Stimulated activated CD8-positive, alpha-beta memory T cell treated with anti-CD3 and anti-CD28 coated beads, Interleukin-2, amount 100 ng/mL, for 1 hour (primary cell): ENCODE results near the gene DLG2.
"Not testable (repeated sequence)": the region's sequence is repeated elsewhere in the genome, so short reads cannot be mapped to it uniquely, and the experiment has no call there.

Source experiments
- DNase-seq, 2 donors: peaks; one replicate each; pipeline ENCODE4 v3.0.0-alpha.2; 2020; ENCODE audit warnings: low read depth in 2 of 2

DLG2 gene

DNA sequence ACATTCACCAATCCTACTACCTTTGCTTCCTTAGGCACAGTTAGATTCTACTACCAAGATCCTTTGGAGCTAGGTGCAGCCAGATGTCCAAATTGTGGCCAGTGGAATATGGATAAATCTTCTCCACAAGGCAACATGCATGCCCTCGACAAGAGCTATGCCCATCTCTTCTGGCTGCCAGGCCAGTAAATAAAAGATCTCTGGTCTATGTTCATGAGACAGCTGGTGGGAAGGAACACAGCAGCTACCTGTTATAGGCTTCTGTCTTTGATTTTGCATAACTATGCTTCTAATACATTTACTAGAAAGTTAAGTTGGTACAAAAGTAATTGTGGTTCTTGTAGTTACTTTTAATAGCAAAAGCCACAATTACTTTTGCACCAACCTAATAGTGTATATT lies 182.7 kb downstream of the DLG2 start:
- no peak for DNase-seq

- DNase-seq, result no peak
Measured at GRCh38 chr11:85440273-85440672, 186.9 kb downstream of the DLG2 start.

DNA sequence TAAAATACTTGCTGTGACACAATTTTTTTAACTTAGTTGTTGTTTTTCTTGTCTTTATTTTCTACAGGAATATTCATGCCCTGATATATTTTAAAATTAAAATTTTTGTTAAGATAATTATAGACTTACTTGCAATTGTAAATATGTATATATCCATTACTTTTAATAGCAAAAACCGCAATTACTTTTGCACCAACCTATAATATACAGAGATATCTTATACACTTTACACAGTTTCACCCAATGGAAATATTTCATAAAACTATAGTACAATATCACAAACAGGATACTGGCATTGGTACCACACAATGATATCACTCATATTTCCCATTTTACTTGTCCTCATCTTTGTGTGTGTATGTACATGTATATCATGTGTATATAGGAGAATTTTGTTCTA lies 188.8 kb downstream of the DLG2 start:
- DNase-seq, result no peak

DNA sequence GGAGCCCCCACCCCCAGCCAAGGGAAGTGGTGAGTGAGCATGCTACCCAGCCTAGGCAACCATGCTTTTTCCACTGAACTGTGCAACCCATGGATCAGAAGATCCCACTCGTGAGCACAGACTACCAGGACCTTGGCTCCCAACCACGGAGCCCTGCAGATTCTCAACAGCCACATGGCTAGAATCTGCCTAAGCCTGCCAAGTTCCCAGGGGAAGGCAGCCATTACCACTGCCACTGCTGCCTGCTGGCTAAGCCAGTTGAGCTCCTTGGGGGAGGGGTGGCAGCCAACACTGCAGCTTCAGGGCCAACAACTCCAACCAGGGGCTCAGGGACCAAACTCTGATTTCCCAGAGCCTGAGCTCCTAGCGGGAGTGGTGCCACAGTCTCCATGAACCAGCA lies 195.8 kb downstream of the DLG2 start:
- no peak for DNase-seq

GRCh38 chr11:85423794-85424193 lies 203.3 kb downstream of the DLG2 start:
- no peak for DNase-seq

DNA sequence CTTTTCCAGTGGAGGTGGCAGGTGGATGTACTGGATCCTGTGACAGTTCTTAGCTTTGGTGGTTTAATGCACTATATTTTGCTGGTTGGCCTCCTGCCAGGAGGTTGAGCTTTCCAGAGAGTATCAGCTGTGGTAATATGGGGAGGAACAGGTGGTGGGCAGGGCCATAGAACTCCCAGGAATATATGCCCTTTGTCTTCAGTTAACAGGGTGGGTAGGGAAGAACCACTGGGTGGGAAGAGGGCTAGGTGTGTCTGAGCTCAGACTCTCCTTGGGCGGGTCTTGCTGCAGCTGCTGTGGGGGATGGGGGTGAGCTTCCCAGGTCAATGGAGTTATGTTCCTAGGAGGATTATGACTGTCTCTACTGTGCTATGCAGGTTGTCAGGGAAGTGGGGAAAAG lies 203.8 kb downstream of the DLG2 start:
- DNase-seq, result no peak

GRCh38 chr11:85414175-85414574 lies 213.0 kb downstream of the DLG2 start:
- DNase-seq, result no peak

GRCh38 chr11:85407648-85408047 lies 219.5 kb downstream of the DLG2 start:
- DNase-seq, result no peak

DNA sequence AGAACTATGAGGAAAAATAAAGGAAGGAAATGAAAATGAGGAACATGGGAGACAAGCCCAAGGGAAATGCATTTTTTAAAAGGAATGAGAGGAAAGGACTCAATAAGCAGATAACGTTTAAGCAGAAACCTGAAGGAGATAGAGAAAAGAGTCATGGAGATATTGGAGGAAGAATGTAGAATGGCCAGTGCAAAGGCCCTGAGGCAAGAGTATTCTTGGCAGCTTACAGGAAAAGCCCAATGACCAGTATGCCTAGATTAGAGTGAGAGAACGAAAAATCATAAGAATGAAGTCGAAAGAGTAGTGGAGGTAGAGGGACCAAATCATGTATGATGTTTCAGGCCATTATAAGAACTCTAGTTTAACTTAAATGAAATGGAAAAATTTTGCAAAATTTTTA lies 220.3 kb downstream of the DLG2 start:
- DNase-seq, result no peak

DNA sequence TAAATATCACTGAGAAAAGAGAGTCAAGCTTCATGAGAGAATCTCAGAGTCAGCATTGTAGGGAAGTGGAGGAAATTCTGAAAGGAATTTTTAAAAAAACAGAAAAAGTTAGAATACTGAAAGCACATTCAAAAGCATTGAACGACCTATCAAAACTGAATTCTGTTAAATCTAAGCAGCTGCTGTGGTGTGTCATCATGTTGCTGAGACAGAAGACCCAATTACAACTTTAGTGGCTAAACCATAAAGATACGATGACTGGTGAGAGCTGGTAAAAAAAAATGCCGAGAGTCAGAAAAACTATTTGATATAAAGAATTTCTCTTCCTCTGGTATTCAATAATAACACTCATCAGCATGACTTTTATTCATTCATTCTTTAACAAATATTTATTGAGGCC lies 220.8 kb downstream of the DLG2 start:
- no peak for DNase-seq

- DNase-seq, result not testable (repeated sequence)
Measured at GRCh38 chr11:85395515-85396055, 231.6 kb downstream of the DLG2 start.

DNA sequence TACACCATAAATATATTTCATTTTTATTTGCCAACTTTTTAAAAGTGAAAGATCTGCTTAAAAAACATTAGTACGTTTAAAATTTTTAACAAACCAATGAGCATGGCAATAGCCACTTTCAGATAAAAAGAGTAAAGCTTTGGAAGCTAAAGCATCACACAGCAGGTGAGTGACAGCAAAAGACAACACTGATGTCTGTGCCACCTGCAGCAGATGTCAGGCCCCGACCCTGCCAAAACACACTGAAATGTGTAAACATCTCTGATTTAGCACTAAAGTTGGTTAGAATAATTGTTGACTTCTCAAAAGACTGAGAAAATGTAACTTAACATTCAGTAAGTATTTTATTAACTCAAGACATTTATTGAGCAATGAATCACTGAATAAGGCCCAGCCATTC lies 232.9 kb downstream of the DLG2 start:
- DNase-seq, result no peak

DNA sequence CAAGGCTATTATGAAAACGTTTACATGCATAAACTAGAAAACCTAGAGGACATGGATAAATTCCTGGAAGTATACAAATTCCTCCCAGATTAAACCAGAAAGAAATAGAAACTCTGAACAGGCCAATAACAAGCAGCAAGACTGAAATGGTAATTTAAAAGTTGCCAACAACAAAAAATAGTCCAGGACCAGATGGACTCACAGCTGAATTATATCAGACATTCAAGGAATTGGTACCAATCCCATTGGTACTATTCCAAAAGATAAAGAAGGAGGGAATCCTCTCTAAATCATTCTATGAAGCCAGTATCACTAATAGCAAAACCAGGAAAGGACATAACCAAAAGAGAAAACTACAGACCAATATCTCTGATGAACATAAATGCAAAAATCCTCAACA lies 236.0 kb downstream of the DLG2 start:
- no peak for DNase-seq

- no peak for DNase-seq
Measured at GRCh38 chr11:85385547-85385946, 241.6 kb downstream of the DLG2 start.

DNA sequence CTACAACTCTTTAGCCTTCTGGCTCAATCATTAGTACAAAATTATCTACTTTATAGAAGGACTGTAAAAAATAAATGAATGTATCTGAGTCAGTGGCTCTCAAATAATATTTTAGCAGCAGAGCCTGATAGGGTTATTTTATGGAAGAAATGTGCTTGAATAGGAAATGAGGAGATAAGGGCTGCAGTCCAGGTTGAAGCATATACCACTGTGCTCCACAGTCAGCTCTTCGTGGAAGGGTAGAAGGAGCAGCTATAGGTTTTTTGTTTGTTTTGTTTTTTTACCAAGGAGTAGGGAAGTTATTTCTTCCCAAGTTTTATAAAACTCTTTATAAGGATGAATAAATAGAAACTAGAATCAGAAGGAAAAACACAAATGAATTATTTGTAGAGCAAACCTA lies 242.0 kb downstream of the DLG2 start:
- DNase-seq, result no peak

DNA sequence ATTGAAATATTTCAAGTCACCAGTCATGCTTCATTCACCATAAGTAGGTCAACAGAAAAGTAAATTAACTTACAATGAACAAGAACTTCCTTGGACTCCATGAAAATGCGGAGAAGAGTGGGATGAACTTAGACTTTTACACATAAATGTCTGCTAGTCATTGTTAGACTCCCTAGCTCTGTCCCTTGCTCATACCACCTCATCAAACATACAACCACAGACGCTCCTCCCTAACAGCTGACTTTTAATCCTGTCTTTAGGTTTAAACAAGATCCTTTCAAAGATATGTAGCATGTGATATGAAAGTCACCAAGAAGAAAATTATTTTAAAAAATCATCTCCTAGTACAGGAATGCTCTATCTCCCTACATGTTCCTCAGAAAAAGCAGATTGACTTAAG lies 248.1 kb downstream of the DLG2 start:
- DNase-seq, result no peak

DNA sequence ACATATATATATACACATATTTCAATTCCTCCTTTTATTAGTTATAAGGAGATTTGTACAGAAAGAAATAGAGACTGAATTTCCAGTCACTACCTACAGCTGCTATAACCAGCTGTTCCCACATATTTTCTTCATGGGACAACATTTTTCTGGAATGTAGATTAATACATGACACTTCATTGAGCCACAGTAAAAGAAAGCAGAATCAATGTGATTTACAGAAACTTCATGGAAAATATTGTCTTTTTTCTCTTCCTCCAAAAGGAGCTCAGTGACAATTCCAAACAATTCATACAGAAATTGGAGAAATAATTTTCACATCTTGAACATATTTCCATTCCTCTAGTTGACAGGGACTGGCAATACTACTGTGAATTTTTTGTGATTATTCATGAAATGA lies 249.2 kb downstream of the DLG2 start:
- DNase-seq, result no peak

DNA sequence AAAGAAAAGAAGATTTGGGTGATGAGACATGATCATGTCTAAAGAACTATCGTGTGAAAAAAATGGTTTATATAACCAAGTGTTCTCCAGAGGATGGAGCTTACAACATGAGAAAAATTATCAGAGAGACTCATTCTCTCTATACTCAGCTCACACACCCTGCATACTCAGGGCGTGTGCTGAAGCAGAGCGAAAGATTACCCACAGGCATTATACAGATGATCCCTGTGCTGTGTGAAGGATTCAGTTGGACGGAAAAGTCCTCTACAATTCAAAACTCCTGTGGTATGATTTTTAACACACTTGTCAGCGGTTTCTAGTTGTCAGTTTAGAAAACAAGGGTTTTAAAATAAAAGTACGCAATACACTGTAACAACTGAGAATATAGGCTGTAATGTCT lies 267.3 kb downstream of the DLG2 start:
- DNase-seq, result no peak

- DNase-seq, result no peak
Measured at GRCh38 chr11:85355921-85356320, 271.2 kb downstream of the DLG2 start.

GRCh38 chr11:85349539-85349938 lies 277.6 kb downstream of the DLG2 start:
- not testable (repeated sequence) for DNase-seq

- no peak for DNase-seq
Measured at GRCh38 chr11:85348945-85349344, 278.2 kb downstream of the DLG2 start.

GRCh38 chr11:85347291-85347690 lies 279.9 kb downstream of the DLG2 start:
- DNase-seq, result no peak

DNA sequence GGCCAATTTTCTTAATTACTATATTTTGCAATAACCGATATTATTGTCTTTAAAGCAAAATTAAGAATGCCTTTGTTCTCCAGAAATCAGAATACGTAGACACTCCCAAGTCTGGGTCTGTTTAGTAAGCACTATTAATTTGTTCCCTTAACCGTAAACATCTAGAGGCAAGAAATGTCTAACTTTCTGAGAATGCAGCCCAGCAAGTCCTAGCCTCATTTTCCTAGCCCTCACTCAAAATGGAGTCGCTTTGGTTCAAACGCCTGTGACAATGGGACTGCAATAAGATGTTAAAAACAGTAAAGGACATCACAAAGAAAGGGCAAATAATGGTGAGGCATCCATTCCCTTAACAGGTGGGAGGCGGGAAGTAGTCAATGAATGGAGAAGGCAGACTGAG lies 280.7 kb downstream of the DLG2 start:
- no peak for DNase-seq

DNA sequence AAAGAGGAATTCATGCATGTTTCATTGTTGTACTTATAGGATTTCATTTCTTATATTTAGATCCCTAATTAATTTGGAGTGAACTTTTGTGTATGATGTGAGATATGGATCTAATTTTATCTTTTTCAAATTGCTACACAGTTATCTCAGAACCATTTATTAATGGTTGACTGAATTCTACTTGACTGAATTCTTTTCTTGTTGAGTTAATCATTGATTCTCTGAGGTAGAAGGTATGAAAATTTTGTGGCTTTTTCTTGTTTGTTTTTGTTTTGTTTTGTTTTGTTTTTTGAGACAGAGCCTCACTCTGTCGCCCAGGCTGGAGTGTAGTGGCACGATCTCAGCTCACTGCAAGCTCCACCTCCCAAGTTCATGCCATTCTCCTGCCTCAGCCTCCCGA lies 286.3 kb downstream of the DLG2 start:
- DNase-seq, result not testable (repeated sequence)

GRCh38 chr11:85318573-85318972 lies 308.6 kb downstream of the DLG2 start:
- DNase-seq, result no peak
